Stimulated activated CD4-positive, alpha-beta T cell treated with anti-CD3 and anti-CD28 coated beads, Interleukin-4, amount 100 ng/mL, for 48 hours (primary cell): ENCODE data around the gene SUPT7L.
"Not testable (repeated sequence)": the region's sequence is repeated elsewhere in the genome, so short reads cannot be mapped to it uniquely, and the experiment has no call there.

Source experiments
- DNase-seq, 2 donors: peaks; one replicate each; pipeline ENCODE4 v3.0.0-alpha.2; 2020; ENCODE audit warnings: low read depth in 2 of 2

The SUPT7L gene

GRCh38 chr2:27638037-27638637 is 25.3 kb downstream of the SUPT7L start:
- DNase-seq: no peak

GRCh38 chr2:27636766-27637165 is 26.6 kb downstream of the SUPT7L start:
- no peak for DNase-seq

- DNase-seq: no peak
Observed at GRCh38 chr2:27634291-27634690, 29.1 kb downstream of the SUPT7L start.

- DNase-seq: not testable (repeated sequence)
Observed at GRCh38 chr2:27630257-27630656, 33.2 kb downstream of the SUPT7L start.

- DNase-seq: peak; percentile 89 to 95
Observed at GRCh38 chr2:27628767-27629709, 34.4 kb downstream of the SUPT7L start, which contains the start of the genes CCDC121 and GPN1. TSS of gene CCDC121 (minus strand) at chr2:27629012. CDS start at chr2:27627799, 1,213 bp downstream. TSS of gene GPN1 (plus strand) at chr2:27629050. CDS start at chr2:27629059, 9 bp downstream.

- DNase-seq: no peak
Observed at GRCh38 chr2:27627963-27628766, 35.2 kb downstream of the SUPT7L start.

GRCh38 chr2:27626921-27627320 is 36.5 kb downstream of the SUPT7L start:
- DNase-seq: not testable (repeated sequence)

GRCh38 chr2:27626323-27626722 is 37.1 kb downstream of the SUPT7L start:
- DNase-seq: not testable (repeated sequence)

GRCh38 chr2:27624943-27625342 is 38.5 kb downstream of the SUPT7L start:
- no peak for DNase-seq

GRCh38 chr2:27622921-27623384 is 40.5 kb downstream of the SUPT7L start:
- DNase-seq: no peak

GRCh38 chr2:27621524-27621923 is 41.9 kb downstream of the SUPT7L start:
- no peak for DNase-seq

- no peak for DNase-seq
Observed at GRCh38 chr2:27615316-27615715, 48.1 kb downstream of the SUPT7L start.

- no peak for DNase-seq
Observed at GRCh38 chr2:27613985-27614384, 49.4 kb downstream of the SUPT7L start.

- no peak for DNase-seq
Observed at GRCh38 chr2:27606611-27607010, 56.8 kb downstream of the SUPT7L start.
